ENCODE measurements around the gene WSCD1.

The WSCD1 gene

DNA sequence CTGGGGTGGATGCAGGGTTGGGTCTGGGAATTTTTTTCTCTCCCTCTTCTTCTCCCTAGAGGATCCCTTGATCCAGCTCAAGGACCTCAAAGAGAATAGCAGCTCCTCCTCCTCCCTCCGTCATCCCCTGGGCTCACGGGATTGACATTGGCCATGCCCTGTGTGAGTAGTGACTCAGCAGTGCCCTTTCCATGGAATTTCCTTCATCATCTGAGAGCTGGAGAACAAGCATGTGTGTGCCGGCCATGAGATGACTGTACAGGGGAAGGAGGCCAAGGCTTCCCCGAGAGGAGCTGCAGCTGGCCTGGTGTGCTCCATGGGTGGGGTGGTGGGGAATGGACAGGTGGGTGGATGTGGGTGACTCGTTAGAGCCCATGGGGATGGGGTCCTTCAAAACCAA lies 8.9 kb upstream of the WSCD1 start:
- DNase-seq (ENCODE audit: low spot score): no peak

GRCh38 chr17:6064868-6065267 lies 5.3 kb upstream of the WSCD1 start:
- DNase-seq (ENCODE audit: low spot score): no peak

DNA sequence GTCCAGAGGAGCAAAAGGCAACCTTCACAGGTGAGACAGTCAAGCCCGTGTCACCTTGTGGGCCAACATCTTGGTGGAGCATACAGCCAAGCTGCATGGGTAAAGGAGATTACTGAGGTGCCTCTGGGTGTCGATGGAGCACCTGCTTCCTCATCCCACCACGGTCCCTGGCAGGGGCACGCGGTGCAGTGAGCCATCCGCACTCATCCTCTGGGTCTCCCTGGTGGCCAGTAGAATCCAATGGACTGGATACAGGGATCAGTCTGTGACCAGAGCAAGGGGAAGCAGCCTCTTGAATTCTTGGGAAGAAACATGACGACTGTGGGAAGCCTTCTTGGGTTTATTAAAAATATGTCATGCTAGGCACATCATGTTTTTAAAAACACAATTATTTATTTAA lies 4.8 kb upstream of the WSCD1 start:
- no peak for DNase-seq (ENCODE audit: low spot score)

DNA sequence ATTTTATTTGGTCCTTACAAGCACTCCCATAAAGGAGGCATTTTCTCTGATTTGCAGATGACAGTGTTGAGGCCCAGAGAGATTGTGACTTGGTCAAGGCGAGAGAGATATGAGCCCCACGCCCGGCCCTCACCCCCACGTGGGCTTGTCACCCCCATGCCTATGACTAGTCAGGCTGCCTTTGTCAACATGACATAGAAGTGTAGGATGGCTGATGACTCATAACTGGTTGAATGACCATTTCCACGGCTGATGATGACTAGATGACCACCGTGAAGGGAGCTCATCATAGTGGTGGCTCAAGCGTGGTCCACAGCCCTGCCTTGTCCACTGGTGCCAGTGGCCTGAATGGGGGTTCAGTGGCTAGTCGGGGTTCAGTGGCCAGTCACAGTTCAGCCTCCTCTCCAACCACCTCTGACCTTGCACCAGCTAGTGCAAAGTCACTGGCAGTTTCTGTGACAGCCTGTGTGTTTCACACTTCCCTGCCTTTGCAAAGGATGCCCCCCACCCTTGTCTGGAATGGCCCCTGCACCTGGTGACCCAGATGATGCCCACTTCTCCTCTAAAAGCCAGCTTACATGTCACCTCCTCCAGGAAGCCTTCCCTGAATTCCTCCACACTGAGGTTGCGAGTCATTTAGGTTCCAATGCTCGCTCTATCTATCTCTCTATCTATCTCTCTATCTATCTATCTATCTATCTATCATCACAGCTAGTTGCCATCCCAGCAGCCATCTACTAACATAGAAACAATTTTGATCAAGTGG lies 3.8 kb upstream of the WSCD1 start:
- no peak for DNase-seq (ENCODE audit: low spot score)

GRCh38 chr17:6067060-6067459 lies 3.1 kb upstream of the WSCD1 start:
- DNase-seq (ENCODE audit: low spot score): no peak

- DNase-seq (ENCODE audit: low spot score): no peak
Observed at GRCh38 chr17:6070430-6070912, 292 bp downstream of the WSCD1 start.

GRCh38 chr17:6070913-6071511 lies 833 bp downstream of the WSCD1 start:
- DNase-seq (ENCODE audit: low spot score): no peak

DNA sequence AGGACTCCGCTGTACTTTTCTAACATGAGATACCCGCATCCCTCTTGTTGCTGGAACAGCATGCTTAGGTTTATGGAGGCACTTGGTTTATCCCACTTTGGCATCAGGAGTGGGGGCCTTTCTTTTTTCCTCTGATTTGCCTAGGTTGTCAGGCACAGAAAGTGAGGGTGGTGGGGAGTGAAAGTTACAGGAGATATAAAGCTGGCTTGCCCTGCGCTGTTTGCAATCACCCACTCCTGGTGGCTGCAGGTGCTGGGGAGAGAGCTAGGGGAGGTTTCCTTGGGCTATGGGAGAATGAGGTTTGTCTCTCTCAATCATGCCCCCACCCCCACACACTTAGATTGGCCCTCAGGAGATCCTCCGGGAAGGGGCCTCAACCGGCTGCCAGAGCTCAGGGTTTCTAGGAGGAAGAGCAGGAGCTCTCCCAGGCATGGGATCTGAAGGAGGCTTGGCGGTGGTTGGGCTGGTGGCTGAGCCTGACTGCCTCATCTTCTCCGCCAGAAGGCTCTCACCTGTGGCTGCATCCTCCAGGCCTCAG lies 1.4 kb downstream of the WSCD1 start:
- DNase-seq (ENCODE audit: low spot score): no peak

- no peak for DNase-seq (ENCODE audit: low spot score)
Observed at GRCh38 chr17:6072157-6072556, 2.0 kb downstream of the WSCD1 start.

DNA sequence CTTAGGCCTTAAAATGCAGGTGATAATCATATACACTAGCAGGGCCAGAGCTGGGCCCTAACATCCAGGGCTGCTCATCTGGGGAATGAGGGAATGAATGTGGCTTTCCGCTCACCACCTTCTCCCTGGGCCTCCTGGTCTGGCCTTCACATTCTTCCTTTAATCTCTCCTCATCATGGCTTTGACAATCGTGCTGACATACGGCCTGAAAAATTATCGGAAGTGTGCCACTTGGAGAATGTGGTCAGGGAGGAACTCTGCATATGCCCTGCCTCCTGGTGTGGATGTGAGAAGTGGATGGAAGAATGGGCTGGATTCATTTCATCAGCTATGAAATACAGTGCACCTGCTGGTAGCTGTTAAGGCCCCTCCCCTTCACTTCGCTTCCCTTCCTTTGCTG lies 2.4 kb downstream of the WSCD1 start:
- DNase-seq (ENCODE audit: low spot score): no peak

GRCh38 chr17:6073620-6074019 lies 3.4 kb downstream of the WSCD1 start:
- no peak for DNase-seq (ENCODE audit: low spot score)

GRCh38 chr17:6075050-6075449 lies 4.9 kb downstream of the WSCD1 start:
- DNase-seq (ENCODE audit: low spot score): no peak

- DNase-seq (ENCODE audit: low spot score): no peak
Observed at GRCh38 chr17:6075845-6076244, 5.7 kb downstream of the WSCD1 start.

DNA sequence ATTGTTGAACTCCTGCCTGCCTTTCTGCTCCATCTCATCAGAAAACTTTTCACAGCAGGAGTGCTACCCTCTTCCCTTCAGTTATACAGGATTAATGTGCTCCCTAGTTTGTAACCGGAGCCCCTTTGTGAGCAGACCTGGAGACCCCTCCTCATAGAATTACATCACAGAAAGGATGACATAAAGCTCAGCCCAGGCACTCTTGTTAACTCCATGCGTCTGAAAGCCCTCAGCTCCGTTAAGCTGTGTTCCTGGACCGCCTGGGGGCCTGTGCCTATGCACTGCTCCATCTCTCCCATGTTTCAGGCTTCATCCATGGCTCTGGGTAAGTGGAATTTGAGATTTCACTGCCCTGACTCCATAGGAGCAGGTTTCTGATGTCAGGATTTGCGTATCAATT lies 7.6 kb downstream of the WSCD1 start:
- DNase-seq (ENCODE audit: low spot score): no peak

- no peak for DNase-seq (ENCODE audit: low spot score)
Observed at GRCh38 chr17:6078458-6078871, 8.3 kb downstream of the WSCD1 start.

- no peak for DNase-seq (ENCODE audit: low spot score)
Observed at GRCh38 chr17:6079155-6079888, 9.1 kb downstream of the WSCD1 start.

- DNase-seq (ENCODE audit: low spot score): no peak
Observed at GRCh38 chr17:6079960-6080359, 9.8 kb downstream of the WSCD1 start.

DNA sequence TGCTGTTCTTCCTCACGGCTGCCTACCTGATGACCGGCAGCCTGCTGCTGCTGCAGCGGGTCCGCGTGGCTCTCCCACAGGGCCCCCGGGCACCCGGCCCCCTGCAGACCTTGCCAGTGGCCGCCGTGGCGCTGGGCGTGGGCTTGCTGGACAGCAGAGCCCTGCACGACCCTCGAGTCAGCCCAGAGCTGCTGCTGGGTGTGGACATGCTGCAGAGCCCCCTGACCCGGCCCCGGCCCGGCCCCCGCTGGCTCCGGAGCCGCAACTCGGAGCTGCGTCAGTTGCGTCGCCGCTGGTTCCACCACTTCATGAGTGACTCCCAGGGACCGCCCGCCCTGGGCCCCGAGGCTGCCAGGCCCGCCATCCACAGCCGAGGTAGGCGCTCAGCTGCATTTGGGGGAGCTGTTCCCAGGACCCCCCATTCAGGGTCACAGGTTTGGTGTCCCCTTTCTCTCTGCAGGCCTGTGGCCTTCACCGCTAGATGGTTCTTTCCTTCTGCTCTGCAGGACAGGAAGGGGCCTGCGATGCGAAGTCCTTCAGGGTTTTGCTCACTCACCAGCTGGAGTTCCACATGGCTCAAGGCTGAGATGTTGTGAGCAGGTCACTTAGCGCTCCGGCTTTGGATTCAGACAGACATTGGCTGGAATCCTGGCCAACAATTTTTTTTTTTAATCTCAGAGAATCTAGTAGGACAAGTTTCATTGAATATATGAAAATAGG lies 10.7 kb downstream of the WSCD1 start:
- DNase-seq (ENCODE audit: low spot score): no peak

- no peak for DNase-seq (ENCODE audit: low spot score)
Observed at GRCh38 chr17:6082335-6082734, 12.2 kb downstream of the WSCD1 start.

GRCh38 chr17:6084311-6085161 lies 14.4 kb downstream of the WSCD1 start:
- no peak for DNase-seq (ENCODE audit: low spot score)

- DNase-seq (ENCODE audit: low spot score): no peak
Observed at GRCh38 chr17:6085812-6086211, 15.6 kb downstream of the WSCD1 start.

Measured in hematopoietic multipotent progenitor cell treated with erythropoietin and hydrocortisone succinate and interleukin-3 and kit ligand, for 15 days (in vitro differentiated cells).